ENCODE data around the gene FDX2. TPM values are rescaled to one million over a fixed set of nuclear protein-coding genes. Genes with fewer than 3 reads are reported as not detected.

FDX2 gene
- total RNA-seq, 1 donor from 2014 or later, result 7.4 TPM

GRCh38 chr19:10268071-10268470 is 47.7 kb downstream of the FDX2 start:
- Histone ChIP-seq H3K79me2 (ENCODE audit: low read depth) (no peaks in the 10 kb centered on the region), H3K9ac (no peak overlapping the region), H3K4me1 (no peaks in the 10 kb centered on the region), H3K27ac (no peak overlapping the region), H2AFZ (replicated peaks) (no peak overlapping the region), H3K27me3 (peaks cover 50% of the 10 kb centered on the region), H3F3A (ENCODE audit: low read depth) (peaks cover 18% of the 10 kb centered on the region), H3K36me3 (no peaks in the 10 kb centered on the region), H4K20me1 (ENCODE audit: low read depth) (no peaks in the 10 kb centered on the region), H3K4me2 (no peak overlapping the region), H3K4me3 (no peak overlapping the region), H3K9me3 (ENCODE audit: low read depth) (no peaks in the 10 kb centered on the region)
- no peaks in the 10 kb centered on the region for H3K36me3 Mint-ChIP-seq
- no peak overlapping the region for H3K27ac Mint-ChIP-seq
- DNase-seq (ENCODE audit: low spot score), result no peak
- TF ChIP-seq CTCF (IDR thresholded peaks at IDR 0.05), result no peak
- no peak overlapping the region for H3K4me3 Mint-ChIP-seq
- H3K4me1 Mint-ChIP-seq, result no peaks in the 10 kb centered on the region
- H3K9me3 Mint-ChIP-seq, result no peaks in the 10 kb centered on the region
- peaks cover 24% of the 10 kb centered on the region for H3K27me3 Mint-ChIP-seq (ENCODE audit: insufficient read depth, low read depth)

- Histone ChIP-seq H3K4me3 (no peak overlapping the region), H3F3A (ENCODE audit: low read depth) (peaks cover 18% of the 10 kb centered on the region), H3K9me3 (ENCODE audit: low read depth) (no peaks in the 10 kb centered on the region), H4K20me1 (ENCODE audit: low read depth) (no peaks in the 10 kb centered on the region), H3K4me2 (no peak overlapping the region), H3K27me3 (peaks cover 37% of the 10 kb centered on the region), H3K79me2 (ENCODE audit: low read depth) (no peaks in the 10 kb centered on the region), H3K4me1 (no peaks in the 10 kb centered on the region), H3K27ac (no peak overlapping the region), H2AFZ (replicated peaks) (no peak overlapping the region), H3K9ac (no peak overlapping the region), H3K36me3 (no peaks in the 10 kb centered on the region)
- TF ChIP-seq EZH2phosphoT487 (IDR thresholded peaks at IDR 0.05), result no peak
- H3K4me1 Mint-ChIP-seq, result no peaks in the 10 kb centered on the region
- no peak for DNase-seq (ENCODE audit: low spot score)
- H3K36me3 Mint-ChIP-seq, result no peaks in the 10 kb centered on the region
- H3K4me3 Mint-ChIP-seq, result peak overlapping the region; percentile 43
- no peaks in the 10 kb centered on the region for H3K9me3 Mint-ChIP-seq
- peaks cover 18% of the 10 kb centered on the region for H3K27me3 Mint-ChIP-seq (ENCODE audit: insufficient read depth, low read depth)
- no peak overlapping the region for H3K27ac Mint-ChIP-seq
Observed at GRCh38 chr19:10266706-10267105, 49.1 kb downstream of the FDX2 start.

GRCh38 chr19:10262771-10263170 is 53.0 kb downstream of the FDX2 start:
- Mint-ChIP-seq H3K27me3 (ENCODE audit: insufficient read depth, low read depth) (peaks cover 3% of the 10 kb centered on the region), H3K36me3 (no peaks in the 10 kb centered on the region), H3K27ac (no peak overlapping the region), H3K9me3 (no peaks in the 10 kb centered on the region), H3K4me1 (no peaks in the 10 kb centered on the region), H3K4me3 (no peak overlapping the region)
- H3K4me3 ChIP-seq, result no peak overlapping the region
- no peak overlapping the region for H2AFZ ChIP-seq (replicated peaks)
- H3F3A ChIP-seq (ENCODE audit: low read depth), result peaks cover 5% of the 10 kb centered on the region
- H3K36me3 ChIP-seq, result no peaks in the 10 kb centered on the region
- no peaks in the 10 kb centered on the region for H4K20me1 ChIP-seq (ENCODE audit: low read depth)
- H3K79me2 ChIP-seq (ENCODE audit: low read depth), result no peaks in the 10 kb centered on the region
- H3K9ac ChIP-seq, result no peak overlapping the region
- no peaks in the 10 kb centered on the region for H3K9me3 ChIP-seq (ENCODE audit: low read depth)
- H3K27me3 ChIP-seq, result no peaks in the 10 kb centered on the region
- H3K4me2 ChIP-seq, result no peak overlapping the region
- H3K4me1 ChIP-seq, result no peaks in the 10 kb centered on the region
- DNase-seq (ENCODE audit: low spot score), result no peak
- TF ChIP-seq EZH2 (IDR thresholded peaks at IDR 0.05) (no peak), CTCF (IDR thresholded peaks at IDR 0.05) (no peak), EZH2phosphoT487 (IDR thresholded peaks at IDR 0.05) (no peak)
- H3K27ac ChIP-seq, result no peak overlapping the region

- Histone ChIP-seq H3K27me3 (no peaks in the 10 kb centered on the region), H3K9me3 (ENCODE audit: low read depth) (no peaks in the 10 kb centered on the region), H3K4me1 (no peaks in the 10 kb centered on the region), H3K36me3 (no peaks in the 10 kb centered on the region), H3K27ac (no peak overlapping the region), H3K4me2 (no peak overlapping the region), H3F3A (ENCODE audit: low read depth) (peaks cover 5% of the 10 kb centered on the region), H2AFZ (replicated peaks) (no peak overlapping the region), H4K20me1 (ENCODE audit: low read depth) (no peaks in the 10 kb centered on the region), H3K4me3 (no peak overlapping the region), H3K9ac (no peak overlapping the region), H3K79me2 (ENCODE audit: low read depth) (no peaks in the 10 kb centered on the region)
- H3K27ac Mint-ChIP-seq, result no peak overlapping the region
- H3K4me3 Mint-ChIP-seq, result no peak overlapping the region
- H3K9me3 Mint-ChIP-seq, result no peaks in the 10 kb centered on the region
- H3K4me1 Mint-ChIP-seq, result no peaks in the 10 kb centered on the region
- H3K36me3 Mint-ChIP-seq, result peaks cover 12% of the 10 kb centered on the region
- no peak for TF ChIP-seq EZH2phosphoT487 (IDR thresholded peaks at IDR 0.05)
- no peak for TF ChIP-seq EZH2 (IDR thresholded peaks at IDR 0.05)
- TF ChIP-seq CTCF (IDR thresholded peaks at IDR 0.05), result no peak
- peaks cover 5% of the 10 kb centered on the region for H3K27me3 Mint-ChIP-seq (ENCODE audit: insufficient read depth, low read depth)
- DNase-seq (ENCODE audit: low spot score), result no peak
Observed at GRCh38 chr19:10260141-10260584, 55.7 kb downstream of the FDX2 start.

Small RNAs within 50 kb of the gene (small RNA-seq; reads per million reads assigned to genes)
- gene AC011511.1 (not detected), gene AC011511.4 (not detected)

Other genes with a start within 250 kb of the FDX2 start
- 0.15 and 2.0 TPM in 2 replicates for gene SHFL, start 229.7 kb downstream of the FDX2 start, total RNA-seq (ENCODE audit: low replicate concordance)
- 0.09 TPM in 1 of 2 replicates, not detected in the other for gene ANGPTL6, start 213.3 kb downstream of the FDX2 start, total RNA-seq (ENCODE audit: low replicate concordance)
- gene PPAN, start 209.7 kb downstream of the FDX2 start, total RNA-seq (ENCODE audit: low replicate concordance), result 6.6 and 23.3 TPM in 2 replicates
- gene P2RY11, start 204.3 kb downstream of the FDX2 start, total RNA-seq (ENCODE audit: low replicate concordance), result 2.2 TPM in 1 of 2 replicates, not detected in the other
- gene EIF3G, start 196.1 kb downstream of the FDX2 start, total RNA-seq (ENCODE audit: low replicate concordance), result 170 and 215 TPM in 2 replicates
- 203 and 204 TPM in 2 replicates for gene DNMT1, start 121.1 kb downstream of the FDX2 start, total RNA-seq (ENCODE audit: low replicate concordance)
- 8.5 and 18.8 TPM in 2 replicates for gene S1PR2, start 84.7 kb downstream of the FDX2 start, total RNA-seq (ENCODE audit: low replicate concordance)
- 22.5 and 57.4 TPM in 2 replicates for gene MRPL4, start 63.8 kb downstream of the FDX2 start, total RNA-seq (ENCODE audit: low replicate concordance)
- 0.40 and 0.80 TPM in 2 replicates for gene ICAM1, start 44.9 kb downstream of the FDX2 start, total RNA-seq (ENCODE audit: low replicate concordance)
- 0.15 TPM in 1 of 2 replicates, not detected in the other for gene ICAM4, start 29.1 kb downstream of the FDX2 start, total RNA-seq (ENCODE audit: low replicate concordance)
- 0.46 TPM in 1 of 2 replicates, not detected in the other for gene ICAM5, start 26.1 kb downstream of the FDX2 start, total RNA-seq (ENCODE audit: low replicate concordance)
- gene ZGLP1, start 6.2 kb downstream of the FDX2 start, total RNA-seq (ENCODE audit: low replicate concordance), result 2.4 and 4.6 TPM in 2 replicates
- 5.4 and 24.3 TPM in 2 replicates for gene RAVER1, start 17.5 kb upstream of the FDX2 start, total RNA-seq (ENCODE audit: low replicate concordance)
- 1.3 and 3.5 TPM in 2 replicates for gene ICAM3, start 23.6 kb upstream of the FDX2 start, total RNA-seq (ENCODE audit: low replicate concordance)
- gene TYK2, start 64.6 kb upstream of the FDX2 start, total RNA-seq (ENCODE audit: low replicate concordance), result 20.7 and 44.9 TPM in 2 replicates
- 142 and 211 TPM in 2 replicates for gene CDC37, start 87.5 kb upstream of the FDX2 start, total RNA-seq (ENCODE audit: low replicate concordance)
- gene PDE4A, start 104.5 kb upstream of the FDX2 start, total RNA-seq (ENCODE audit: low replicate concordance), result 0.37 and 1.5 TPM in 2 replicates
- 25.2 and 41.7 TPM in 2 replicates for gene KEAP1, start 187.3 kb upstream of the FDX2 start, total RNA-seq (ENCODE audit: low replicate concordance)
- gene S1PR5, start 201.4 kb upstream of the FDX2 start, total RNA-seq (ENCODE audit: low replicate concordance), result 0.15 and 1.1 TPM in 2 replicates
- gene ATG4D, start 227.9 kb upstream of the FDX2 start, total RNA-seq (ENCODE audit: low replicate concordance), result 5.1 and 29.6 TPM in 2 replicates
- 16.4 and 27.4 TPM in 2 replicates for gene KRI1, start 250.0 kb upstream of the FDX2 start, total RNA-seq (ENCODE audit: low replicate concordance)